K562 (cell line): ENCODE results near the gene PQBP1.

ENCODE experiments used
- CBX5 ChIP-seq: IDR thresholded peaks from 2 replicates; pipeline ENCODE4 v1.6.1; 2014; ENCODE audit warnings: low read depth, borderline replicate concordance
- CTCF ChIP-seq, 3 experiments: IDR thresholded peaks in 2 of 3; conservative IDR thresholded peaks in 1 of 3; 2 replicates each; pipeline ENCODE4 v1.5.1; 2011 to 2012; ENCODE audit warnings: low read length in 3 of 3, mild to moderate bottlenecking in 3 of 3, control low read depth in 2 of 3, improper control_type of control experiment in 1 of 3, inconsistent platforms in 1 of 3, low read depth in 1 of 3, mixed read lengths in 1 of 3, moderate library complexity in 1 of 3; ENCODE audit not compliant: insufficient read depth in 2 of 3
- MYC ChIP-seq, 2 experiments: fragments of 250-450 bp in 1 of 2; sonication (Bioruptor Pico) in 1 of 2; IDR thresholded peaks; 2 replicates each; pipeline versions ENCODE4 v1.5.1 to v1.6.1; 2012 to 2021; ENCODE audit warnings: low read depth in 2 of 2, borderline replicate concordance in 1 of 2, improper control_type of control experiment in 1 of 2, low read length in 1 of 2, mild to moderate bottlenecking in 1 of 2, moderate library complexity in 1 of 2

- peak; percentile 78; the same call in 1 of the 2 replicates for TF ChIP-seq MYC (IDR thresholded peaks at IDR 0.05; ENCODE audit: low read depth, low read length)
- 0 out of 2 replicates have a peak, but pooled peaks have one; percentile 43 for TF ChIP-seq MYC (CRISPR knock-in tag; IDR thresholded peaks at IDR 0.05; ENCODE audit: borderline replicate concordance, low read depth)
- peak; percentile 55 to 74 (median 63) for TF ChIP-seq CTCF (IDR thresholded peaks at IDR 0.05 in 2 of 3, conservative IDR thresholded peaks at IDR 0.05 in 1 of 3; ENCODE audit: insufficient read depth in 2 of 3, low read depth in 1 of 3, low read length in 3 of 3)
- no peak for TF ChIP-seq CBX5
Observed at GRCh38 chrX:48937054-48937907, 39.6 kb downstream of the PQBP1 start.
